ENCODE results near the gene SWAP70.
"Not testable (repeated sequence)": the region's sequence is repeated elsewhere in the genome, so short reads cannot be mapped to it uniquely, and the experiment has no call there.

SWAP70 gene

GRCh38 chr11:9619004-9619403 is 44.9 kb upstream of the SWAP70 start:
- no peak overlapping the region for H2AFZ ChIP-seq
- peaks cover 4% of the 10 kb centered on the region for H3K4me1 ChIP-seq

GRCh38 chr11:9619971-9620370 is 43.9 kb upstream of the SWAP70 start:
- H3K4me3 ChIP-seq (ENCODE audit: low read depth, low read length): no peak overlapping the region

More at GRCh38 chr11:9619004-9619403, 44.9 kb upstream of the SWAP70 start:
- no peak overlapping the region for H3K4me2 ChIP-seq (ENCODE audit: low read length)
- no peaks in the 10 kb centered on the region for H3K9me3 ChIP-seq (ENCODE audit: control insufficient read depth, low read length)
- H3K36me3 ChIP-seq (ENCODE audit: control insufficient read depth, insufficient read depth, low read length): no peaks in the 10 kb centered on the region
- no peak overlapping the region for H3K9ac ChIP-seq
- H3K27ac ChIP-seq: no peak overlapping the region
- TF ChIP-seq CTCF (IDR thresholded peaks at IDR 0.05): no peak
- H3K4me3 ChIP-seq (ENCODE audit: low read depth, low read length): no peak overlapping the region
- H3K27me3 ChIP-seq (ENCODE audit: control insufficient read depth, insufficient read depth, low read length): no peaks in the 10 kb centered on the region
- no peaks in the 10 kb centered on the region for H3K79me2 ChIP-seq

GRCh38 chr11:9622353-9622752 is 41.5 kb upstream of the SWAP70 start:
- not testable (repeated sequence) for H3K27ac ChIP-seq; H3K36me3 ChIP-seq (ENCODE audit: control insufficient read depth, insufficient read depth, low read length); H3K79me2 ChIP-seq; H2AFZ ChIP-seq; H3K27me3 ChIP-seq (ENCODE audit: control insufficient read depth, insufficient read depth, low read length); H3K4me1 ChIP-seq; H3K4me3 ChIP-seq (ENCODE audit: low read depth, low read length); H3K9me3 ChIP-seq (ENCODE audit: control insufficient read depth, low read length); H3K4me2 ChIP-seq (ENCODE audit: low read length); H3K9ac ChIP-seq

More at GRCh38 chr11:9619971-9620370, 43.9 kb upstream of the SWAP70 start:
- H3K4me2 ChIP-seq (ENCODE audit: low read length): no peak overlapping the region
- no peak overlapping the region for H3K9ac ChIP-seq
- H3K27ac ChIP-seq: no peak overlapping the region
- no peaks in the 10 kb centered on the region for H3K27me3 ChIP-seq (ENCODE audit: control insufficient read depth, insufficient read depth, low read length)
- H3K4me1 ChIP-seq: no peaks in the 10 kb centered on the region
- H3K36me3 ChIP-seq (ENCODE audit: control insufficient read depth, insufficient read depth, low read length): no peaks in the 10 kb centered on the region
- no peak overlapping the region for H2AFZ ChIP-seq
- H3K79me2 ChIP-seq: no peaks in the 10 kb centered on the region
- H3K9me3 ChIP-seq (ENCODE audit: control insufficient read depth, low read length): no peaks in the 10 kb centered on the region
- no peak for TF ChIP-seq CTCF (IDR thresholded peaks at IDR 0.05)

GRCh38 chr11:9623053-9623452 is 40.8 kb upstream of the SWAP70 start:
- not testable (repeated sequence) for H3K4me3 ChIP-seq (ENCODE audit: low read depth, low read length); H2AFZ ChIP-seq; H3K27ac ChIP-seq; H3K27me3 ChIP-seq (ENCODE audit: control insufficient read depth, insufficient read depth, low read length); H3K4me2 ChIP-seq (ENCODE audit: low read length); H3K9me3 ChIP-seq (ENCODE audit: control insufficient read depth, low read length); H3K79me2 ChIP-seq; H3K4me1 ChIP-seq; H3K9ac ChIP-seq; H3K36me3 ChIP-seq (ENCODE audit: control insufficient read depth, insufficient read depth, low read length)

GRCh38 chr11:9624448-9624847 is 39.4 kb upstream of the SWAP70 start:
- H3K9me3 ChIP-seq (ENCODE audit: control insufficient read depth, low read length): no peaks in the 10 kb centered on the region
- H3K36me3 ChIP-seq (ENCODE audit: control insufficient read depth, insufficient read depth, low read length): no peaks in the 10 kb centered on the region
- no peaks in the 10 kb centered on the region for H3K27me3 ChIP-seq (ENCODE audit: control insufficient read depth, insufficient read depth, low read length)
- H3K4me3 ChIP-seq (ENCODE audit: low read depth, low read length): no peak overlapping the region
- H3K9ac ChIP-seq: no peak overlapping the region
- H3K4me1 ChIP-seq: no peaks in the 10 kb centered on the region
- no peak overlapping the region for H3K4me2 ChIP-seq (ENCODE audit: low read length)
- H3K27ac ChIP-seq: no peak overlapping the region
- no peak overlapping the region for H2AFZ ChIP-seq
- no peaks in the 10 kb centered on the region for H3K79me2 ChIP-seq
- TF ChIP-seq CTCF (IDR thresholded peaks at IDR 0.05): no peak

- no peak overlapping the region for H3K4me3 ChIP-seq (ENCODE audit: low read depth, low read length)
- no peak overlapping the region for H3K9ac ChIP-seq
- H3K4me1 ChIP-seq: no peaks in the 10 kb centered on the region
- no peak for TF ChIP-seq CTCF (IDR thresholded peaks at IDR 0.05)
- no peaks in the 10 kb centered on the region for H3K9me3 ChIP-seq (ENCODE audit: control insufficient read depth, low read length)
- no peak overlapping the region for H2AFZ ChIP-seq
- H3K27ac ChIP-seq: no peak overlapping the region
- H3K27me3 ChIP-seq (ENCODE audit: control insufficient read depth, insufficient read depth, low read length): no peaks in the 10 kb centered on the region
- no peaks in the 10 kb centered on the region for H3K36me3 ChIP-seq (ENCODE audit: control insufficient read depth, insufficient read depth, low read length)
- H3K79me2 ChIP-seq: no peaks in the 10 kb centered on the region
- no peak overlapping the region for H3K4me2 ChIP-seq (ENCODE audit: low read length)
Measured at GRCh38 chr11:9625162-9625561, 38.7 kb upstream of the SWAP70 start.

Measured in parathyroid adenoma (tissue), 2 donors.